ENCODE data around the gene OPTN.
"Not testable (repeated sequence)": the region's sequence is repeated elsewhere in the genome, so short reads cannot be mapped to it uniquely, and the experiment has no call there.

Gene OPTN

GRCh38 chr10:13089345-13089744 is 10.6 kb upstream of the OPTN start:
- no peak for DNase-seq

GRCh38 chr10:13090289-13090688 is 9.7 kb upstream of the OPTN start:
- DNase-seq: no peak

- DNase-seq: no peak
Measured at GRCh38 chr10:13091801-13092200, 8.2 kb upstream of the OPTN start.

GRCh38 chr10:13092291-13093102 is 7.5 kb upstream of the OPTN start:
- DNase-seq: no peak

GRCh38 chr10:13094082-13094481 is 5.9 kb upstream of the OPTN start:
- not testable (repeated sequence) for DNase-seq

- DNase-seq: no peak
Measured at GRCh38 chr10:13095094-13095493, 4.9 kb upstream of the OPTN start.

GRCh38 chr10:13095929-13096328 is 4.0 kb upstream of the OPTN start:
- no peak for DNase-seq

- peak in 52 of 56 donors; percentile 11 to 83 (median 60) for DNase-seq
Measured at GRCh38 chr10:13099144-13099665, 758 bp upstream of the OPTN start.

- peak in 26 of 56 donors; percentile 4 to 49 (median 27) for DNase-seq
Measured at GRCh38 chr10:13100349-13101294, 659 bp downstream of the OPTN start.

GRCh38 chr10:13102002-13102794 is 2.2 kb downstream of the OPTN start:
- DNase-seq: peak in 1 of 56 donors; percentile 10

GRCh38 chr10:13103554-13103953 is 3.6 kb downstream of the OPTN start:
- no peak for DNase-seq

- DNase-seq: no peak
Measured at GRCh38 chr10:13104697-13105096, 4.7 kb downstream of the OPTN start.

- DNase-seq: no peak
Measured at GRCh38 chr10:13105184-13105583, 5.2 kb downstream of the OPTN start.

- DNase-seq: no peak
Measured at GRCh38 chr10:13106387-13107045, 6.6 kb downstream of the OPTN start.

GRCh38 chr10:13110908-13111307 is 10.9 kb downstream of the OPTN start:
- DNase-seq: no peak

- DNase-seq: no peak
Measured at GRCh38 chr10:13113544-13113943, 13.6 kb downstream of the OPTN start.

GRCh38 chr10:13115832-13116803 is 16.2 kb downstream of the OPTN start:
- DNase-seq: no peak

- peak in 1 of 56 donors; percentile 6 for DNase-seq
Measured at GRCh38 chr10:13117841-13118783, 18.1 kb downstream of the OPTN start.

All from amygdala (tissue), 56 donors.